ENCODE data around the gene SYT6. TPM values are rescaled to one million over a fixed set of nuclear protein-coding genes. Genes with fewer than 3 reads are reported as not detected.

SYT6 gene
- total and polyA plus RNA-seq, 10 of the 15 experiments (the other 5 are each of a cell fraction or from before 2014, with no cell fraction given) = 0.05 to 0.39 TPM; not detected in 8

DNA sequence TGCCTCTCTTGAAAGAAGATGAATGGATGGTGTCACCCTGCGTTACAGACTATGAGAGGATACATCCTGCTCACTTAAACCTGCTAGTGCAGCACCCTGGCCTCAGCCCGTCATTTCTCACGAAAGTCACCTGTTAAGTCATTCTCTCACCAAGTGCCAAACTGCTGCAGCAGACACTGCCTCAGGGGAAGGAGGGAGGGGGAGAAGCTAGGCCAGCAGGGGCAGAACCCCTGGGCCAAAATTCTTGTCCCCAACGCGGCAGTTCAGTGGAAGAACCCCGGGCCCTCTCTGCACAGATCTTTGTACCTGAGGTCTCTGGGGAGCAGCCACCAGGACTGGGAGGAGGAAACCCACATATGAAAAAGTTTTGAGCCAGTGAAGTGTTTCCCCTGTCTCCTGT lies 37.6 kb downstream of the SYT6 start:
- Histone ChIP-seq H3K27ac (ENCODE audit: control insufficient read depth, insufficient read depth) (no peak overlapping the region), H3K36me3 (ENCODE audit: control insufficient read depth in 2 of 2, insufficient read depth in 2 of 2, low read length in 1 of 2) (no peaks in the 10 kb centered on the region), H3K9me3 (replicated peaks; ENCODE audit: control insufficient read depth, insufficient read depth, low read length) (no peaks in the 10 kb centered on the region), H3K27me3 (replicated peaks in 1 of 2; ENCODE audit: control insufficient read depth in 2 of 2, insufficient read depth in 2 of 2, low read length in 1 of 2) (0 out of 4 replicates have a peak, but pooled peaks cover 0 to under 1% of the 10 kb centered on the region in 2 experiments), H3K4me3 (no peak overlapping the region), H3K4me1 (ENCODE audit: control insufficient read depth, insufficient read depth, low read length) (no peaks in the 10 kb centered on the region), H4K20me1 (ENCODE audit: control insufficient read depth, insufficient read depth) (no peaks in the 10 kb centered on the region), H3K79me2 (ENCODE audit: control insufficient read depth, insufficient read depth, low read length) (no peaks in the 10 kb centered on the region), H3K4me2 (ENCODE audit: control insufficient read depth, insufficient read depth) (no peak overlapping the region), H2AFZ (ENCODE audit: control insufficient read depth, low read depth, low read length) (no peak overlapping the region), H3K9ac (ENCODE audit: control insufficient read depth, insufficient read depth, low read length) (no peak overlapping the region)
- ATAC-seq (no peak; the same call in 2 of the 3 replicates), FAIRE-seq (no peak), DNase-seq (ENCODE audit: low read depth, low spot score) (no peak)
- peak; percentile 18 for TF ChIP-seq MEF2B (IDR thresholded peaks at IDR 0.05; ENCODE audit: partially characterized antibody, poor library complexity, severe bottlenecking)
- TF ChIP-seq, protein P1, sequence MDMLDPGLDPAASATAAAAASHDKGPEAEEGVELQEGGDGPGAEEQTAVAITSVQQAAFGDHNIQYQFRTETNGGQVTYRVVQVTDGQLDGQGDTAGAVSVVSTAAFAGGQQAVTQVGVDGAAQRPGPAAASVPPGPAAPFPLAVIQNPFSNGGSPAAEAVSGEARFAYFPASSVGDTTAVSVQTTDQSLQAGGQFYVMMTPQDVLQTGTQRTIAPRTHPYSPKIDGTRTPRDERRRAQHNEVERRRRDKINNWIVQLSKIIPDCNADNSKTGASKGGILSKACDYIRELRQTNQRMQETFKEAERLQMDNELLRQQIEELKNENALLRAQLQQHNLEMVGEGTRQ (IDR thresholded peaks at IDR 0.05; ENCODE audit: borderline replicate concordance, low read depth, low read length) = no peak
- RAD21 ChIA-PET (ENCODE audit: unreplicated experiment) = interaction anchor here (0.5 kb wide), 1 partner anchor 172 kb away, joined by 4 read pairs; no protein-coding TSS in a partner anchor
- BruUV-seq (replicated peaks) = no TSS peak
- SMC1A ChIA-PET (ENCODE audit: uncharacterized antibody, unreplicated experiment) = interaction anchor here (0.6 kb wide), 1 partner anchor 150 kb away, joined by 3 read pairs; no protein-coding TSS in a partner anchor
- in situ Hi-C loops (cut with MboI) = no loop called here
- CTCF ChIA-PET = no interaction called here
- WGBS (ENCODE audit: insufficient coverage, insufficient replicate concordance, low lambda C conversion rate, missing lambda C conversion rate) = 13% methylated on average over 6 of the region's 6 CpGs
- POLR2A ChIA-PET = no interaction called here
- intact Hi-C loops (cut with micrococcal nuclease; ENCODE audit: unreplicated experiment) = no loop called here

DNA sequence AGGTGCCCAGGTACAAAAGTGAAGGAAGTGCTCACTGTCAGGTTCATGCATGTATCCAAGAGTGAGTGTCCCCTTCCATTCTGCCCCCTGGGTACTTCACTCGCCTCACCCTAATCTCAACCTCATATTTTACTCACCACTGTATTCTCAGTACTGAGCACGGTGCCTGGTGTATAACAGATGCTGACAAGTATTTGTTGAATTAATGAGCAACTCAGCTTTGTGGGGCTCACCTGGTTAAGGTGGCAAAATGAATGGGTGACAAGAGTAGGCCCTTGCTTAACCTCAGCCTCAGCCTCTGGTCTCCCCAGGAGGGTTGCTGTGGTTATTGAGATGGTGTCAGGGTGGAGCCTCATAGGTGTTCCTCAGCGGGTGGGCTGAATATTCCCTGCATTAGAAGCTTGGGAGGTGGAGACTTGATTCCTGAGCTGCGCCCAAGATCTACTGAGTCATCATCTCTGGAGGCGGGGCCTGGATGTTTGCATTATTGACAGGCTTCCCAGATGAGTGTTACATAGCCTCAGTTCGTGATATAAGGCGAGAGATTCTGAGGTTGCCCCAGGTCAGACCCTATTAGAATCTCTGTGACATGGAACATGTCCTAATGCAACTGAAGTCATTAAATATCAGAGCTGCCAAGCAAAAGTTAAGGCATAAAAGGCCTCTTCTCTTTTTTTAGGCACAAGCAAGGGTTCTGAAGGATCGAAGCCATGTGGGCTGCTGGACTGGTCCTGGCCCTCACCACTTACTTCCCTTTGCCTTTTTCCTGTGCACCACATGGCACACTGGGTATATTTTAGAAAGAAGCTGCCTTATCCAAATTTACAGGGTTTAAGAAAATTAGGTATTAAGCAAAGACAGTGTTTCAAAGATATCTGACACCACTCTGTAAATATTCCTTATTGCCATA lies 39.2 kb downstream of the SYT6 start:
- RAD21 ChIA-PET (ENCODE audit: unreplicated experiment) = no interaction called here
- CTCF ChIA-PET = interaction anchor here (0.9 kb wide), 1 partner anchor 169 kb away, joined by 3 read pairs; no protein-coding TSS in a partner anchor
- 62% methylated on average over 8 of the region's 8 CpGs for WGBS (ENCODE audit: insufficient coverage, insufficient replicate concordance, low lambda C conversion rate, missing lambda C conversion rate)
- BruUV-seq (replicated peaks) = no TSS peak
- Histone ChIP-seq H3K4me3 (no peak overlapping the region), H2AFZ (ENCODE audit: control insufficient read depth, low read depth, low read length) (no peak overlapping the region), H3K9me3 (replicated peaks; ENCODE audit: control insufficient read depth, insufficient read depth, low read length) (no peaks in the 10 kb centered on the region), H3K4me1 (ENCODE audit: control insufficient read depth, insufficient read depth, low read length) (no peaks in the 10 kb centered on the region), H3K27ac (ENCODE audit: control insufficient read depth, insufficient read depth) (no peak overlapping the region), H3K4me2 (ENCODE audit: control insufficient read depth, insufficient read depth) (no peak overlapping the region), H4K20me1 (ENCODE audit: control insufficient read depth, insufficient read depth) (no peaks in the 10 kb centered on the region), H3K27me3 (replicated peaks in 1 of 2; ENCODE audit: control insufficient read depth in 2 of 2, insufficient read depth in 2 of 2, low read length in 1 of 2) (no peaks in the 10 kb centered on the region), H3K79me2 (ENCODE audit: control insufficient read depth, insufficient read depth, low read length) (no peaks in the 10 kb centered on the region), H3K9ac (ENCODE audit: control insufficient read depth, insufficient read depth, low read length) (no peak overlapping the region), H3K36me3 (ENCODE audit: control insufficient read depth in 2 of 2, insufficient read depth in 2 of 2, low read length in 1 of 2) (no peaks in the 10 kb centered on the region)
- FAIRE-seq = no peak
- in situ Hi-C loops (cut with MboI) (no loop called here), intact Hi-C loops (cut with micrococcal nuclease; ENCODE audit: unreplicated experiment) (no loop called here)
- no peak for ATAC-seq
- SMC1A ChIA-PET (ENCODE audit: uncharacterized antibody, unreplicated experiment) = no interaction called here
- no peak for DNase-seq (ENCODE audit: low read depth, low spot score)
- POLR2A ChIA-PET = no interaction called here
- TF ChIP-seq PAX8 (IDR thresholded peaks at IDR 0.05) = no peak
- TF ChIP-seq GABPA (IDR thresholded peaks at IDR 0.05; ENCODE audit: low read depth) = no peak
- TF ChIP-seq JUNB (IDR thresholded peaks at IDR 0.05) = no peak
- TF ChIP-seq TBL1XR1 (IDR thresholded peaks at IDR 0.05; ENCODE audit: low read depth, low read length) = no peak
- TF ChIP-seq, protein P2, sequence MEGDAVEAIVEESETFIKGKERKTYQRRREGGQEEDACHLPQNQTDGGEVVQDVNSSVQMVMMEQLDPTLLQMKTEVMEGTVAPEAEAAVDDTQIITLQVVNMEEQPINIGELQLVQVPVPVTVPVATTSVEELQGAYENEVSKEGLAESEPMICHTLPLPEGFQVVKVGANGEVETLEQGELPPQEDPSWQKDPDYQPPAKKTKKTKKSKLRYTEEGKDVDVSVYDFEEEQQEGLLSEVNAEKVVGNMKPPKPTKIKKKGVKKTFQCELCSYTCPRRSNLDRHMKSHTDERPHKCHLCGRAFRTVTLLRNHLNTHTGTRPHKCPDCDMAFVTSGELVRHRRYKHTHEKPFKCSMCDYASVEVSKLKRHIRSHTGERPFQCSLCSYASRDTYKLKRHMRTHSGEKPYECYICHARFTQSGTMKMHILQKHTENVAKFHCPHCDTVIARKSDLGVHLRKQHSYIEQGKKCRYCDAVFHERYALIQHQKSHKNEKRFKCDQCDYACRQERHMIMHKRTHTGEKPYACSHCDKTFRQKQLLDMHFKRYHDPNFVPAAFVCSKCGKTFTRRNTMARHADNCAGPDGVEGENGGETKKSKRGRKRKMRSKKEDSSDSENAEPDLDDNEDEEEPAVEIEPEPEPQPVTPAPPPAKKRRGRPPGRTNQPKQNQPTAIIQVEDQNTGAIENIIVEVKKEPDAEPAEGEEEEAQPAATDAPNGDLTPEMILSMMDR (IDR thresholded peaks at IDR 0.05 in 2 of 3, conservative IDR thresholded peaks at IDR 0.05 in 1 of 3; ENCODE audit: control insufficient read depth in 2 of 3, extremely low read depth in 1 of 3, insufficient read depth in 1 of 3, low read depth in 3 of 3, low read length in 3 of 3) = no peak
- TF ChIP-seq RAD51 (IDR thresholded peaks at IDR 0.05) = no peak
- TF ChIP-seq HDAC6 (IDR thresholded peaks at IDR 0.05; ENCODE audit: unreplicated experiment) = no peak
- no peak for TF ChIP-seq BCL11A (IDR thresholded peaks at IDR 0.05; ENCODE audit: low read depth, low read length)

All from GM12878 (cell line).